Thyroid gland (tissue), 4 donors: ENCODE results near the gene GPR149.

Source experiments
- POLR2A ChIP-seq, 2 donors: fragments of 450-650 bp; IDR thresholded peaks; one replicate each; pipeline ENCODE4 v1.6.1; 2017; ENCODE audit warnings: antibody characterized with exemption in 2 of 2, mild to moderate bottlenecking in 2 of 2, moderate library complexity in 1 of 2
- TF ChIP-seq, protein P1 (sequence below), 6 experiments: fragments of 200-600 bp in 3 of 6; fragments of 450-650 bp in 3 of 6; sonication (generic) in 3 of 6; IDR thresholded peaks; one replicate each; pipeline ENCODE4 v1.5.1; 2016 to 2019; ENCODE audit warnings: antibody characterized with exemption in 6 of 6, mild to moderate bottlenecking in 2 of 6, inconsistent platforms in 1 of 6, moderate library complexity in 1 of 6

DNA sequence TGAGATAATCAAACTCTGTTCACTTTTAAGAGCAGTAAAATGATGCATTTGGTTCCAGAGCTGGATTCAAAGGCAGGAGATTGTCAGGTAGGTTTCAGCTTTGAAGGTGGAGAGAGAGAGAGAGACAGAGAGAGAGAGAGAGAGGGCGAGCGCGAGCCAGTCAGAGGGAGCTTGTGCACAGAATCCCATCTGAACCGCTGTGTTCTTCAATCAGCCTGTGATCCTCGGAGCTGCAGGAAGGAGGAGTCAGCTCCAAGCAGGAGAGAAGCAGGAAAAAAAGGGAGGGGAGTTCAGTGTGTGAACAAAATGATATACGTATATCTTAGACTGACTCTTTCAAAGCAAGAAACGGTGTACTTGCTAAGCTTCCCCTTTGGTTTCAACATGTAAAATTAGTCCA lies at the start of gene GPR149:
- TF ChIP-seq, protein P1, sequence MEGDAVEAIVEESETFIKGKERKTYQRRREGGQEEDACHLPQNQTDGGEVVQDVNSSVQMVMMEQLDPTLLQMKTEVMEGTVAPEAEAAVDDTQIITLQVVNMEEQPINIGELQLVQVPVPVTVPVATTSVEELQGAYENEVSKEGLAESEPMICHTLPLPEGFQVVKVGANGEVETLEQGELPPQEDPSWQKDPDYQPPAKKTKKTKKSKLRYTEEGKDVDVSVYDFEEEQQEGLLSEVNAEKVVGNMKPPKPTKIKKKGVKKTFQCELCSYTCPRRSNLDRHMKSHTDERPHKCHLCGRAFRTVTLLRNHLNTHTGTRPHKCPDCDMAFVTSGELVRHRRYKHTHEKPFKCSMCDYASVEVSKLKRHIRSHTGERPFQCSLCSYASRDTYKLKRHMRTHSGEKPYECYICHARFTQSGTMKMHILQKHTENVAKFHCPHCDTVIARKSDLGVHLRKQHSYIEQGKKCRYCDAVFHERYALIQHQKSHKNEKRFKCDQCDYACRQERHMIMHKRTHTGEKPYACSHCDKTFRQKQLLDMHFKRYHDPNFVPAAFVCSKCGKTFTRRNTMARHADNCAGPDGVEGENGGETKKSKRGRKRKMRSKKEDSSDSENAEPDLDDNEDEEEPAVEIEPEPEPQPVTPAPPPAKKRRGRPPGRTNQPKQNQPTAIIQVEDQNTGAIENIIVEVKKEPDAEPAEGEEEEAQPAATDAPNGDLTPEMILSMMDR (IDR thresholded peaks at IDR 0.05) = peak in 1 of 6 experiments; percentile 23
- no peak for TF ChIP-seq POLR2A (IDR thresholded peaks at IDR 0.05)
